ENCODE results near the gene OMA1. TPM values are rescaled to one million over a fixed set of nuclear protein-coding genes. Genes with fewer than 3 reads are reported as not detected.

Gene OMA1
- total RNA-seq, 1 experiment from 2014 or later = 5.8 TPM

DNA sequence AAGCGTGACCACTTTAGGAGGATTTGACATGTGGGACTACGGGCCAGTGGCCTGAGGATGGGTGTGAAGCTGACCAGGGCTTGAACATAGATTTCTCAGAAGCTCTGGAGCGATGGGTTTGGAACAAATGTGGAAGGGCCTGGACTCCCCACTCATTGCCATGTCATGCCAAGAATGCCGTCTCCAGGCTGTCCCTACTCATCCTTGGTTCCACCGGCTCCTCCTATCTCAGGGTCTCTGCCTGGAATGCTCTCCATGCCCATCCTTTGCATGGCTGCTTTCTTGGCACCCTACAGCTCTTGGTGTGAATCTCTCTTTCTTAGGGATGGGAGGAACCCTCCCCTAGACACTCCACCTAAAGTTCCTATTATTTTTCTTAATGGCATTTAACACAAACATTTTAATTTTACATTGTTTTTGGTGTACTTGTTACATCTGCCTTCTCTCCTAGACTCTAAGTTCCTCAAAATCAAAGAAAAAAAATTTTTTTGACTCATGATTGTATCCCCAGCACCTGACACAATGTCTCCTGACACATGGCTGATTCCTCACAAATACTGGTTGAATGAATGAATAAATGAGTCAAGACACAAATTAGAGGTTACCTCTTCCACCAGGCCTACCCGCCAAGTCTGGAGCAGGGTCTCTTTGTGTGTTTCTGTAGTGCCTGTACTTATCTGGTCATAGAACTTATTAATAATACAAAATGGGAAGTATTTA lies 114.5 kb downstream of the OMA1 start:
- DNase-seq (ENCODE audit: low spot score) = no peak

Other genes starting within 250 kb of the OMA1 start
- gene TACSTD2, start 30.5 kb upstream of the OMA1 start, total RNA-seq (2014; rRNA removed; shearing (Covaris generic)) = 26.6 and 28.7 TPM in 2 replicates
- gene MYSM1, start 153.3 kb upstream of the OMA1 start, total RNA-seq (2014; rRNA removed; shearing (Covaris generic)) = 4.7 and 10.5 TPM in 2 replicates
- 531 and 547 TPM in 2 replicates for gene JUN, start 237.3 kb upstream of the OMA1 start, total RNA-seq (2014; rRNA removed; shearing (Covaris generic))